ENCODE data around the gene ST7L.

- TF ChIP-seq TAF1 (IDR thresholded peaks at IDR 0.05; ENCODE audit: low read depth, low read length): no peak
- no peak for TF ChIP-seq POLR2A (IDR thresholded peaks at IDR 0.05; ENCODE audit: low read depth, low read length)
- TF ChIP-seq POLR2AphosphoS5 (IDR thresholded peaks at IDR 0.05; ENCODE audit: low read depth, low read length): no peak
- TF ChIP-seq PAX5 (IDR thresholded peaks at IDR 0.05; ENCODE audit: insufficient read depth, low read length, severe bottlenecking): no peak
Measured at GRCh38 chr1:112513112-112513870, 105.7 kb downstream of the ST7L start.

Measured in GM12891 (cell line).